T47D (cell line): Measurements from ENCODE around the gene CERK.
"Not testable (repeated sequence)": the region's sequence is repeated elsewhere in the genome, so short reads cannot be mapped to it uniquely, and the experiment has no call there.

Source experiments
- DNase-seq, 2 experiments: peaks; one replicate each; pipeline versions ENCODE4 v3.0.0 to v3.0.0-alpha.2; 2011 to 2012; ENCODE audit warnings: low read depth in 1 of 2, low spot score in 1 of 2
- JUND ChIP-seq: IDR thresholded peaks from 2 replicates; pipeline ENCODE4 v1.6.1; 2012; ENCODE audit warnings: low read depth
- in situ Hi-C: cut with HindIII; loops from 2 replicates; pipeline ENCODE4 v1.10.0; 2016; ENCODE audit warnings: low sequenced_read_pairs, low pct_unique_long_range_greater_than_20kb

Gene CERK

GRCh38 chr22:46638601-46639431 is 99.2 kb downstream of the CERK start:
- no peak for TF ChIP-seq JUND
- in situ Hi-C loops = no loop called here
- DNase-seq = peak in 1 of 2 experiments; percentile 39

GRCh38 chr22:46637711-46638600 is 100.1 kb downstream of the CERK start:
- TF ChIP-seq JUND = no peak
- in situ Hi-C loops = no loop called here
- no peak for DNase-seq

- no peak for TF ChIP-seq JUND
- in situ Hi-C loops = no loop called here
- DNase-seq = no peak
Observed at GRCh38 chr22:46636221-46637002, 101.6 kb downstream of the CERK start.

GRCh38 chr22:46635756-46636155 is 102.3 kb downstream of the CERK start:
- in situ Hi-C loops = no loop called here
- DNase-seq = no peak
- TF ChIP-seq JUND = no peak

GRCh38 chr22:46634973-46635685 is 102.9 kb downstream of the CERK start:
- in situ Hi-C loops = not testable (repeated sequence)

More at GRCh38 chr22:46634973-46635685, 102.9 kb downstream of the CERK start:
- not testable (repeated sequence) for DNase-seq
